Thyroid gland (tissue), 4 donors: ENCODE measurements around the gene SEL1L2.

ENCODE experiments used
- POLR2A ChIP-seq, 2 donors: fragments of 450-650 bp; IDR thresholded peaks; one replicate each; pipeline ENCODE4 v1.6.1; 2017; ENCODE audit warnings: antibody characterized with exemption in 2 of 2, mild to moderate bottlenecking in 2 of 2, moderate library complexity in 1 of 2
- TF ChIP-seq, protein P1 (sequence below), 6 experiments: fragments of 200-600 bp in 3 of 6; fragments of 450-650 bp in 3 of 6; sonication (generic) in 3 of 6; IDR thresholded peaks; one replicate each; pipeline ENCODE4 v1.5.1; 2016 to 2019; ENCODE audit warnings: antibody characterized with exemption in 6 of 6, mild to moderate bottlenecking in 2 of 6, inconsistent platforms in 1 of 6, moderate library complexity in 1 of 6

DNA sequence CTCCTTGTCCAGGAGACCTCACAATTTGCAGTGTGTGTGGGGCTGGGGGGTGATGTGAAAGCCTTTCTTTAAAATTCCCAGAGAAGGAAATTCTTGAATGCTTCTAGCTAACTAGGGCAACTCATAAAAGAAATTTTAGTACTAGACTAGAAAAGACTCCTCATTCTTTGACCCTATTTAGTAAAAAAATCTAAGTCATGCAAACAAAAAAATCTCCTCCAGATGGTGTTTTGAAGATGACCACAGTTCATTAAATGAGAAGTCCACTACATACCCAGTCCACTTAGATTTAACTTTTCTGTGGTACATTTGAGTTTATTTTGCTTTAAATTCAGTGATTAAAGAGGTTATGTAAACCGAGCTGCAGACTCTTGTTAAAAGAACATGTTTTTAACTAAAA lies 138.1 kb downstream of the SEL1L2 start:
- TF ChIP-seq, protein P1, sequence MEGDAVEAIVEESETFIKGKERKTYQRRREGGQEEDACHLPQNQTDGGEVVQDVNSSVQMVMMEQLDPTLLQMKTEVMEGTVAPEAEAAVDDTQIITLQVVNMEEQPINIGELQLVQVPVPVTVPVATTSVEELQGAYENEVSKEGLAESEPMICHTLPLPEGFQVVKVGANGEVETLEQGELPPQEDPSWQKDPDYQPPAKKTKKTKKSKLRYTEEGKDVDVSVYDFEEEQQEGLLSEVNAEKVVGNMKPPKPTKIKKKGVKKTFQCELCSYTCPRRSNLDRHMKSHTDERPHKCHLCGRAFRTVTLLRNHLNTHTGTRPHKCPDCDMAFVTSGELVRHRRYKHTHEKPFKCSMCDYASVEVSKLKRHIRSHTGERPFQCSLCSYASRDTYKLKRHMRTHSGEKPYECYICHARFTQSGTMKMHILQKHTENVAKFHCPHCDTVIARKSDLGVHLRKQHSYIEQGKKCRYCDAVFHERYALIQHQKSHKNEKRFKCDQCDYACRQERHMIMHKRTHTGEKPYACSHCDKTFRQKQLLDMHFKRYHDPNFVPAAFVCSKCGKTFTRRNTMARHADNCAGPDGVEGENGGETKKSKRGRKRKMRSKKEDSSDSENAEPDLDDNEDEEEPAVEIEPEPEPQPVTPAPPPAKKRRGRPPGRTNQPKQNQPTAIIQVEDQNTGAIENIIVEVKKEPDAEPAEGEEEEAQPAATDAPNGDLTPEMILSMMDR (IDR thresholded peaks at IDR 0.05), result no peak
- TF ChIP-seq POLR2A (IDR thresholded peaks at IDR 0.05), result no peak
